ENCODE measurements around the gene IFITM2.
A peak's percentile ranks its signal among the peaks of the same experiment; 100 is the strongest.
"Not testable (repeated sequence)": the region's sequence is repeated elsewhere in the genome, so short reads cannot be mapped to it uniquely, and the experiment has no call there.

Gene IFITM2

DNA sequence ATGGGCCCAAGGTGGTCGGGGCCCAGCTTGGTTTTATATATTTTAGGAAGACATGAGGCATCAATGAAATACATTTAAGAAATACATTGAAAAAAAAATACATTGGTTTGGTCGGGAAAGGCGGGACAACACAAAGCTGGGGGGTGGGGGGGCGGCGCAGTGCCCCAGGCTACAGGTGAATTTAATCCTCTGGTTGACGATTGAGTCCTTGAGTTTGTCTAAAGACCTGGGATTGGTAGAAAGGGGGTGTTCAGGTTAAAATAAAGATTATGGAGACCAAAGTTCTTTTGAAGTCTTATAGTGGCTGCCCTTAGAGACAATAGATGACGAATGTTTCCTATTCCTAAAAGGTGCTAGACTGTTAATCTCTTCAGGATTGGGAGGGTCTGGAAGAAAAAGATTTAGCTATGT, 9.3 kb downstream of the IFITM2 start:
- Histone ChIP-seq H3K9ac (ENCODE audit: low read length) (peak overlapping the region; percentile 88), H2BK5ac (ENCODE audit: low read depth, low read length, poor library complexity, severe bottlenecking) (no peak overlapping the region), H3K4me2 (ENCODE audit: low read length, poor library complexity, severe bottlenecking) (no peak overlapping the region), H3K14ac (ENCODE audit: low read length in 2 of 2) (no peak overlapping the region), H2AFZ (ENCODE audit: low read depth, low read length) (no peak overlapping the region), H3K9me3 (ENCODE audit: control insufficient read depth, low read length) (no peaks in the 10 kb centered on the region), H2AK5ac (ENCODE audit: low read length, severe bottlenecking) (no peak overlapping the region), H2BK12ac (ENCODE audit: low read length in 2 of 2) (no peak overlapping the region), H4K8ac (ENCODE audit: low read length) (no peak overlapping the region), H3K23ac (ENCODE audit: low read length in 2 of 2) (no peak overlapping the region), H3K4me3 (ENCODE audit: insufficient read depth in 1 of 2, low read depth in 1 of 2, low read length in 2 of 2) (peak overlapping the region in 1 of 2 experiments; percentile 91), H3K18ac (ENCODE audit: low read depth in 1 of 2, low read length in 2 of 2) (no peak overlapping the region), H2BK15ac (ENCODE audit: low read depth, poor library complexity, severe bottlenecking) (no peak overlapping the region), H4K91ac (ENCODE audit: low read length) (no peak overlapping the region), H3K4ac (ENCODE audit: low read depth in 1 of 2, low read length in 2 of 2) (no peak overlapping the region), H3K79me1 (replicated peaks; ENCODE audit: low read length, poor library complexity, severe bottlenecking) (peaks cover 12% of the 10 kb centered on the region), H2BK120ac (ENCODE audit: low read depth, low read length) (no peak overlapping the region), H3K36me3 (ENCODE audit: control insufficient read depth in 1 of 2, insufficient read depth in 2 of 2, low read depth in 1 of 2, low read length in 2 of 2) (peaks cover 0 to 7% of the 10 kb centered on the region in 2 experiments), H3K27me3 (ENCODE audit: control insufficient read depth in 1 of 2, insufficient read depth in 1 of 2, low read length in 2 of 2) (peaks cover 0 to 10% of the 10 kb centered on the region in 2 experiments), H3K4me1 (ENCODE audit: control insufficient read depth, insufficient read depth, low read depth, low read length) (peaks cover 41% of the 10 kb centered on the region), H3K27ac (ENCODE audit: low read length, poor library complexity, severe bottlenecking) (no peak overlapping the region)
- WGBS, result 64% methylated on average over 6 of the region's 7 CpGs
- no peak for DNase-seq

DNA sequence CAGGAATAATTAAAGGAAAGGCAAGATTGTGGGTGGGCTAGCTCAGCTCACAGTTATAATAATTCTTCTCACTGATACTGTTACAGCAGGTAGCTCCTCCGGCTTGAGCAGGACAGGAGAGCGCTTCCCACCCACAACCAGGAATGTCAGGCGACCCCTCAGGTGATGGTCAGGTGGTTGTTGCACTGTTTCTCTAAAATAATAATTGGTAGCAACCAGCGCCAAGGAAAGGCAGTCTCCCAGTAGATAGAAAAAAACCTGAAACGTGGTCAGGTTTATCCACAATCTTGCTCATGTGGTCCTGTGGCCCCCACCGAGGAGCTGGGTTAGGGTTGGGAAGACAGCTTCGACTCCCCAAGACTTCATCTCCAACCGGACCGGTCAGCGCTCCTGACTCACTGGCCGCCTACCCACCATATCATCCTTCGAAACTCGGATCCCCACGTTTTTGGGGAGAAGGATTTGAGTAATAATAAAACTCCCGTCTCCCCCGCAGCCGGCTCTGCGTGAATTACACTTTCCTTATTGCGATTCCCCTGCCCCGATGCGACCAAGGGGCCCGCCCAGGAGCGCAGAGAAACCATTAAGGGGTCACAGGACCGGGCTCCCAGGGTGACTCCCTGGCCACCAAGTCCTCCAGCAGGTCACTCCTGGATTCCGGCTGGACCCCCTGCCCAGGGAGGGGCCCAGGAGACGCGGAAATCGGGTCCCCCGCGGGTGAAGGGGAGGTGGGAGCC, 10.2 kb downstream of the IFITM2 start:
- not testable (repeated sequence) for H2BK120ac ChIP-seq (ENCODE audit: low read depth, low read length); H3K9me3 ChIP-seq (ENCODE audit: control insufficient read depth, low read length); H2BK12ac ChIP-seq (ENCODE audit: low read length in 2 of 2); H3K4me2 ChIP-seq (ENCODE audit: low read length, poor library complexity, severe bottlenecking); H2AFZ ChIP-seq (ENCODE audit: low read depth, low read length); H3K36me3 ChIP-seq (ENCODE audit: control insufficient read depth in 1 of 2, insufficient read depth in 2 of 2, low read depth in 1 of 2, low read length in 2 of 2); H3K27ac ChIP-seq (ENCODE audit: low read length, poor library complexity, severe bottlenecking); H2BK15ac ChIP-seq (ENCODE audit: low read depth, poor library complexity, severe bottlenecking); H2BK5ac ChIP-seq (ENCODE audit: low read depth, low read length, poor library complexity, severe bottlenecking); H4K8ac ChIP-seq (ENCODE audit: low read length); H4K91ac ChIP-seq (ENCODE audit: low read length); H3K14ac ChIP-seq (ENCODE audit: low read length in 2 of 2); H3K27me3 ChIP-seq (ENCODE audit: control insufficient read depth in 1 of 2, insufficient read depth in 1 of 2, low read length in 2 of 2); H3K23ac ChIP-seq (ENCODE audit: low read length in 2 of 2); DNase-seq; H3K4ac ChIP-seq (ENCODE audit: low read depth in 1 of 2, low read length in 2 of 2)
- 97% methylated on average over 3 of the region's 30 CpGs for WGBS
- H3K4me1 ChIP-seq (ENCODE audit: control insufficient read depth, insufficient read depth, low read depth, low read length), result peaks cover 39% of the 10 kb centered on the region
- H3K4me3 ChIP-seq (ENCODE audit: insufficient read depth in 1 of 2, low read depth in 1 of 2, low read length in 2 of 2), result peak overlapping the region in 1 of 2 experiments; percentile 30
- H2AK5ac ChIP-seq (ENCODE audit: low read length, severe bottlenecking), result peak overlapping the region; percentile 20
- peaks cover 11% of the 10 kb centered on the region for H3K79me1 ChIP-seq (replicated peaks; ENCODE audit: low read length, poor library complexity, severe bottlenecking)
- peak overlapping the region in 1 of 2 experiments; percentile 14 for H3K18ac ChIP-seq (ENCODE audit: low read depth in 1 of 2, low read length in 2 of 2)
- peak overlapping the region; percentile 88 for H3K9ac ChIP-seq (ENCODE audit: low read length)

DNA sequence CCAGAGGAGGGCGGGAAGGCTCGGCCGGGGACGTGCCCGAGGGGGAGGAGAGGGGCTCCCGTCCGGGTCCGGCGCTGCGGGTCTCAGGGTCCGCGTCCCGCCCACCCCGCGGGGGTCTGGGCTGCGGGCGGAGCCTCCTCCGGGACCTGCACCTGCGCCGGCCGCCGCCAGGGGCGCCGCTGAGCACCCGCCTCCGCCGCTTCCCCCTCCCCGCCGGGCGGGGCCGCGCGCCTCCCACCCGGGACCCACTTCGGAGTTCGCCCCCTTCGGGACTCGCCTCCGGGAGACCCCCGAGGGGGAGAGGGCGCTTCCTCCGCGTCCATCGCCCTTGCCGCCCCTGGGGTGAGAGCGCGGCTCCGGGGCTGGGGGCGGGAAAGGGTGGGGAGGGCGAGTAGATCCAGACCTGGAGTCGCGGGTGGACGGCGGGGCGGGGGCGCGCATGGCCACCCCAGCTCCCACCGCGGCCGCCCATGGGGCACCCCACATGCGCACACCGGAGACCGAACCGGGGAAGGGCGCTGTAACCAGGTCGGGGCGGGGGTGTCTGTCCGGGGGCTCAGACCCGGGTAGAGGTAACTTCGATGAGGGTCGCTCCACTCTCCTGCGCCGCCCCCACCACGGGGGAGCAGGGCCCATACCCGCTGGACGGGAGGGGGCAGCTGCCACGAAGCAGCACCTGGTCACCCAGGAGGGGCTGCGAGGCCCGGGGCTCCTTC, 10.9 kb downstream of the IFITM2 start:
- H3K27ac ChIP-seq (ENCODE audit: low read length, poor library complexity, severe bottlenecking); H2BK120ac ChIP-seq (ENCODE audit: low read depth, low read length); H2BK15ac ChIP-seq (ENCODE audit: low read depth, poor library complexity, severe bottlenecking); H3K27me3 ChIP-seq (ENCODE audit: control insufficient read depth in 1 of 2, insufficient read depth in 1 of 2, low read length in 2 of 2); DNase-seq; H2BK12ac ChIP-seq (ENCODE audit: low read length in 2 of 2); H2AK5ac ChIP-seq (ENCODE audit: low read length, severe bottlenecking); H2AFZ ChIP-seq (ENCODE audit: low read depth, low read length); H3K23ac ChIP-seq (ENCODE audit: low read length in 2 of 2); H2BK5ac ChIP-seq (ENCODE audit: low read depth, low read length, poor library complexity, severe bottlenecking); H3K9me3 ChIP-seq (ENCODE audit: control insufficient read depth, low read length); H3K4ac ChIP-seq (ENCODE audit: low read depth in 1 of 2, low read length in 2 of 2); H3K36me3 ChIP-seq (ENCODE audit: control insufficient read depth in 1 of 2, insufficient read depth in 2 of 2, low read depth in 1 of 2, low read length in 2 of 2); H3K14ac ChIP-seq (ENCODE audit: low read length in 2 of 2): not testable (repeated sequence)
- peaks cover 11% of the 10 kb centered on the region for H3K79me1 ChIP-seq (replicated peaks; ENCODE audit: low read length, poor library complexity, severe bottlenecking)
- WGBS, result no CpG with 5 or more reads among the region's 79 CpGs
- peak overlapping the region; percentile 57 to 95 for H3K4me3 ChIP-seq (ENCODE audit: insufficient read depth in 1 of 2, low read depth in 1 of 2, low read length in 2 of 2)
- H3K4me1 ChIP-seq (ENCODE audit: control insufficient read depth, insufficient read depth, low read depth, low read length), result peaks cover 34% of the 10 kb centered on the region
- peak overlapping the region in 1 of 2 experiments; percentile 80 for H3K18ac ChIP-seq (ENCODE audit: low read depth in 1 of 2, low read length in 2 of 2)
- H3K9ac ChIP-seq (ENCODE audit: low read length), result peak overlapping the region; percentile 95
- peak overlapping the region; percentile 75 for H4K8ac ChIP-seq (ENCODE audit: low read length)
- peak overlapping the region; percentile 58 for H3K4me2 ChIP-seq (ENCODE audit: low read length, poor library complexity, severe bottlenecking)
- H4K91ac ChIP-seq (ENCODE audit: low read length), result peak overlapping the region; percentile 75
